Peyer's patch (tissue), 4 donors: ENCODE data around the gene NUF2. TPM values are rescaled to one million over a fixed set of nuclear protein-coding genes. Genes with fewer than 3 reads are reported as not detected.

Source experiments
- DNase-seq, 3 donors: peaks; one replicate each; pipeline ENCODE4 v3.0.0-alpha.2; 2017 to 2019
- H3K27ac ChIP-seq, 4 donors: fragments of 200-600 bp; sonication (generic); one replicate each; pipeline ENCODE4 v1.5.1; 2016 to 2019
- H3K27me3 ChIP-seq, 2 donors: fragments of 200-600 bp; sonication (generic); one replicate each; pipeline ENCODE4 v1.5.1; 2019
- H3K36me3 ChIP-seq, 3 donors: fragments of 200-600 bp; sonication (generic); one replicate each; pipeline ENCODE4 v1.5.1; 2016 to 2019
- H3K4me1 ChIP-seq, 4 donors: fragments of 200-600 bp; sonication (generic); one replicate each; pipeline ENCODE4 v1.5.1; 2016 to 2019
- H3K4me3 ChIP-seq, 4 donors: fragments of 200-600 bp; sonication (generic); 1 replicate in 3 of 4; 2 replicates in 1 of 4; pipeline ENCODE4 v1.5.1; 2016 to 2019; ENCODE audit warnings: mild to moderate bottlenecking in 1 of 4
- H3K9me3 ChIP-seq, 4 donors: fragments of 200-600 bp; sonication (generic); one replicate each; pipeline ENCODE4 v1.5.1; 2016 to 2019; ENCODE audit warnings: mild to moderate bottlenecking in 1 of 4
- CTCF ChIP-seq, 6 experiments: fragments of 450-650 bp in 4 of 6; fragments of 200-600 bp in 2 of 6; sonication (generic) in 1 of 6; IDR thresholded peaks; one replicate each; pipeline ENCODE4 v1.5.1; 2017 to 2019; ENCODE audit warnings: antibody characterized with exemption in 6 of 6, mild to moderate bottlenecking in 3 of 6, moderate library complexity in 1 of 6
- POLR2A ChIP-seq, 2 donors: fragments of 450-650 bp; IDR thresholded peaks; one replicate each; pipeline ENCODE4 v1.5.1; 2017; ENCODE audit warnings: antibody characterized with exemption in 2 of 2, mild to moderate bottlenecking in 2 of 2, moderate library complexity in 2 of 2
- total RNA-seq, 4 donors: library from RNA; depleted of rRNA; stranded (reverse); fragments of >200 nt; gene quantifications; one replicate each; pipeline ENCODE4 v1.1.0, GENCODE V29; 2016

The NUF2 gene
- total RNA-seq, 4 donors from 2014 or later, result 1.1 to 31.4 (median 3.9) TPM

GRCh38 chr1:163298365-163298764, 23.4 kb upstream of the NUF2 start:
- Histone ChIP-seq H3K27me3 (no peaks in the 10 kb centered on the region), H3K36me3 (no peaks in the 10 kb centered on the region)
- TF ChIP-seq CTCF (IDR thresholded peaks at IDR 0.05) (no peak), POLR2A (IDR thresholded peaks at IDR 0.05) (no peak)

DNA sequence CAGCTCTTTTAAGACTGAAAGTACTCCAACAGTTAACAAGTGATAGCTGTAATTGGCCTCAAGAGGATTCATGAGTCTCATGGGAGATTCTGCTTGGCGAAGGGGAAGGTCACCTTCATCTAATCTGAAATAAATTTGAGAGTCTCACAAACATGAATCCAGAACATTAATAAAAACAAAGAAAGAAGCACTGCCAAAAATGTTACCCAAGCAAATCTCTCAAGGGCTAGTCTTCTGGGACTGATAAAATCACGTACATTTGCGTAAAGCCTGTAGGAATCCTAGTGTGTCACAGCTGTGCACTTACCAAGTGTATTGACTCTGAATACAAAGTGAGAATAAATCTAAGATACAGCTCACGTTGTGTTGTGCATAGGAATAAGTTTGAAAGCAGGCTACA, 21.2 kb upstream of the NUF2 start:
- no peaks in the 10 kb centered on the region for H3K36me3 ChIP-seq
- H3K4me1 ChIP-seq, result no peaks in the 10 kb centered on the region
- TF ChIP-seq CTCF (IDR thresholded peaks at IDR 0.05), result no peak
- no peak for TF ChIP-seq POLR2A (IDR thresholded peaks at IDR 0.05)
- no peaks in the 10 kb centered on the region for H3K27me3 ChIP-seq
- no peak overlapping the region for H3K27ac ChIP-seq
- no peak for DNase-seq
- no peaks in the 10 kb centered on the region for H3K9me3 ChIP-seq
- H3K4me3 ChIP-seq, result no peak overlapping the region

More at GRCh38 chr1:163298365-163298764, 23.4 kb upstream of the NUF2 start:
- no peak for DNase-seq
- no peaks in the 10 kb centered on the region for H3K9me3 ChIP-seq
- H3K4me1 ChIP-seq, result no peaks in the 10 kb centered on the region
- H3K4me3 ChIP-seq, result no peak overlapping the region
- no peak overlapping the region for H3K27ac ChIP-seq

GRCh38 chr1:163303561-163303960, 18.2 kb upstream of the NUF2 start:
- Histone ChIP-seq H3K9me3 (no peaks in the 10 kb centered on the region), H3K36me3 (no peaks in the 10 kb centered on the region), H3K27ac (no peak overlapping the region), H3K27me3 (no peaks in the 10 kb centered on the region), H3K4me1 (no peaks in the 10 kb centered on the region), H3K4me3 (no peak overlapping the region)
- DNase-seq, result no peak
- TF ChIP-seq POLR2A (IDR thresholded peaks at IDR 0.05) (no peak), CTCF (IDR thresholded peaks at IDR 0.05) (no peak)

DNA sequence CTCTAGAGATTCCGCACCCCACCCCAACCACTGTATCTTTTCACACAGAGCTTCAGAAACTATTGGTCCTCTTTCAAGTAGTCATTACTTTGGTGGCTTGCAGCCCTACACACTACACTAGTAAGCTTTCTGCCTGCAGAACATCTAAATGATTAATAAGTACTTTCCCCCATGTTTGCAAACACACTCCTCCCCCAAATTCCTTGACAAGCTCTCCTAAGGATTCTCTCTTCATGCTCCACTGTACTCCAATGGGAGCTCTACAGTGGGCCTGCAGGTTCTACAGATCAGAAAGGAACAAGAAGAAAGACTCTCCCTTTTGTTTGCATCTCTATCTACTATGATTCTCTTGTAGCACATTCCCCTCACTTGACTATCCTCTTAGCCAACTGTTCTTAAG, 16.3 kb upstream of the NUF2 start:
- Histone ChIP-seq H3K36me3 (no peaks in the 10 kb centered on the region), H3K4me1 (no peaks in the 10 kb centered on the region), H3K27me3 (no peaks in the 10 kb centered on the region), H3K9me3 (no peaks in the 10 kb centered on the region), H3K4me3 (no peak overlapping the region), H3K27ac (no peak overlapping the region)
- DNase-seq, result no peak
- no peak for TF ChIP-seq CTCF (IDR thresholded peaks at IDR 0.05)
- no peak for TF ChIP-seq POLR2A (IDR thresholded peaks at IDR 0.05)

DNA sequence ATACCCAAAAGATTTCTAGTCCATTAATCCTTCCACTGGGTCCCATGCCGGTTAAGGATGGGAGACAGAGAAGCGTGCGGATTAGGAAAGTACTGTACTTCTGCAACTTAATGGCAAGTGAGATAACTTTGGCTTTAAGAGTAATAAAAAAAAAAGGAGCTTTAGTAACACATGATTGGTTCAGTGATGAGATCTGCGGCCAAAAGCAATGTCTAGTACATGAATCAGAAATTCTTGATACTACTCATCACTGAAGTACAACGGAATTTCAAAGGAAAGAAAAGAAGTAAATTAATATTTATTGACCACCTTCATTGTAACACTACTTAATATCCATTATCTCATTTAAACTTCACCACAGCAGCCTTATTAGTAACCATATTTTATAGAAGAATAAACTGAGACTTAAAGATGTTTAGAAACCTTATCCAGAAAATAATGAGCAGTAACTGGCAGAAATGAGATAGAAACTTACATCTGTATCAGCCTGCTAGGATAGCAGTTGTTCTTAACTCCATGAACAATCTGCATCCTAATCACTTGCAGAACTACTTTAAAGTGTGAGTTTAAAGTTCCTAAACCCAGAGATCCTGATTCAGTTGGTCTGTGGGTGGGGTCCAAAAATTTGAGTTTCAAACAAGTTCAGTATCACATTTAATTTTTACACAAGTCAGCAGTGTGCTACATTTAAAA, 14.1 kb upstream of the NUF2 start:
- H3K4me1 ChIP-seq, result no peaks in the 10 kb centered on the region
- H3K4me3 ChIP-seq, result no peak overlapping the region
- H3K27ac ChIP-seq, result no peak overlapping the region
- H3K36me3 ChIP-seq, result no peaks in the 10 kb centered on the region
- TF ChIP-seq CTCF (IDR thresholded peaks at IDR 0.05), result no peak
- TF ChIP-seq POLR2A (IDR thresholded peaks at IDR 0.05), result no peak
- no peaks in the 10 kb centered on the region for H3K27me3 ChIP-seq
- H3K9me3 ChIP-seq, result no peaks in the 10 kb centered on the region
- DNase-seq, result no peak

GRCh38 chr1:163308811-163309210, 12.9 kb upstream of the NUF2 start:
- H3K9me3 ChIP-seq, result no peaks in the 10 kb centered on the region
- no peaks in the 10 kb centered on the region for H3K4me1 ChIP-seq
- DNase-seq, result no peak
- H3K27me3 ChIP-seq, result no peaks in the 10 kb centered on the region
- no peak overlapping the region for H3K27ac ChIP-seq
- no peak for TF ChIP-seq CTCF (IDR thresholded peaks at IDR 0.05)
- no peak for TF ChIP-seq POLR2A (IDR thresholded peaks at IDR 0.05)
- H3K36me3 ChIP-seq, result no peaks in the 10 kb centered on the region
- no peak overlapping the region for H3K4me3 ChIP-seq
